22Rv1 (cell line): ENCODE results near the gene MGA.

ENCODE experiments used
- CTCF ChIP-seq: fragments of 450-650 bp; IDR thresholded peaks from 2 replicates; pipeline ENCODE4 v1.5.1; 2017; ENCODE audit warnings: mild to moderate bottlenecking
- ZFX ChIP-seq: fragments of 450-650 bp; IDR thresholded peaks from 2 replicates; pipeline ENCODE4 v1.6.1; 2017; ENCODE audit warnings: antibody characterized with exemption, borderline replicate concordance

GRCh38 chr15:41691471-41691870, 31.3 kb downstream of the MGA start:
- no peak for TF ChIP-seq CTCF
- TF ChIP-seq ZFX: no peak
